Astrocyte (in vitro differentiated cells and primary cell): Measurements from ENCODE around the gene DNAJC5. TPM values are rescaled to one million over a fixed set of nuclear protein-coding genes. Genes with fewer than 3 reads are reported as not detected.

Experiments
- DNase-seq: peaks from one replicate; pipeline ENCODE4 v3.0.0-alpha.2; 2010; ENCODE audit warnings: low read depth
- FAIRE-seq: peaks from 2 replicates; lab custom pipeline; 2011; peaks lifted over from hg19 to GRCh38; lab: Jason Lieb, UNC
- H2AFZ ChIP-seq: 2 replicates; pipeline ENCODE4 v1.6.0; 2012; ENCODE audit warnings: low read depth, low read length, inconsistent platforms
- H3K27ac ChIP-seq: 2 replicates; pipeline ENCODE4 v1.5.1; 2011; ENCODE audit warnings: low read depth, low read length, inconsistent platforms
- H3K27me3 ChIP-seq: 2 replicates; pipeline ENCODE4 v1.6.0; 2011; ENCODE audit warnings: low read length, inconsistent platforms; ENCODE audit not compliant: insufficient read depth
- H3K36me3 ChIP-seq: 2 replicates; pipeline ENCODE4 v1.5.1; 2011; ENCODE audit warnings: low read length, inconsistent platforms; ENCODE audit not compliant: insufficient read depth
- H3K4me1 ChIP-seq: 2 replicates; pipeline ENCODE4 v1.5.1; 2011; ENCODE audit warnings: low read length, inconsistent platforms; ENCODE audit not compliant: insufficient read depth
- H3K4me2 ChIP-seq: 2 replicates; pipeline ENCODE4 v1.6.0; 2012; ENCODE audit warnings: low read length, inconsistent platforms
- H3K4me3 ChIP-seq: 2 replicates; pipeline ENCODE4 v1.5.1; 2011; ENCODE audit warnings: low read depth, mild to moderate bottlenecking, low read length, inconsistent platforms; ENCODE audit not compliant: insufficient read depth
- H3K79me2 ChIP-seq: 2 replicates; pipeline ENCODE4 v1.6.0; 2012; ENCODE audit warnings: mild to moderate bottlenecking, low read length, inconsistent platforms; ENCODE audit not compliant: insufficient read depth
- H3K9ac ChIP-seq: 2 replicates; pipeline ENCODE4 v1.6.0; 2012; ENCODE audit warnings: mild to moderate bottlenecking, low read length, inconsistent platforms
- H3K9me3 ChIP-seq: 2 replicates; pipeline ENCODE4 v1.5.1; 2012; ENCODE audit warnings: low read depth, mild to moderate bottlenecking, low read length, inconsistent platforms; ENCODE audit not compliant: insufficient read depth
- H4K20me1 ChIP-seq: 2 replicates; pipeline ENCODE4 v1.6.0; 2012; ENCODE audit warnings: low read length, inconsistent platforms; ENCODE audit not compliant: insufficient read depth
- H3K27ac Mint-ChIP-seq: one replicate; pipeline ENCODE4 v1.8.0; 2021; ENCODE audit warnings: mild to moderate bottlenecking, mixed read lengths; ENCODE audit not compliant: unreplicated experiment
- H3K27me3 Mint-ChIP-seq: one replicate; pipeline ENCODE4 v1.8.0; 2021; ENCODE audit warnings: low read depth, mixed read lengths; ENCODE audit not compliant: unreplicated experiment
- H3K36me3 Mint-ChIP-seq: one replicate; pipeline ENCODE4 v1.8.0; 2021; ENCODE audit warnings: low read depth, mixed read lengths; ENCODE audit not compliant: unreplicated experiment
- H3K4me1 Mint-ChIP-seq: one replicate; pipeline ENCODE4 v1.8.0; 2021; ENCODE audit warnings: low read depth, mixed read lengths; ENCODE audit not compliant: unreplicated experiment
- H3K4me3 Mint-ChIP-seq: one replicate; pipeline ENCODE4 v1.8.0; 2021; ENCODE audit warnings: mild to moderate bottlenecking, moderate library complexity, mixed read lengths; ENCODE audit not compliant: unreplicated experiment
- H3K9me3 Mint-ChIP-seq: one replicate; pipeline ENCODE4 v1.8.0; 2021; ENCODE audit warnings: mild to moderate bottlenecking, mixed read lengths; ENCODE audit not compliant: unreplicated experiment
- CTCF ChIP-seq: IDR thresholded peaks from 2 replicates; pipeline ENCODE4 v1.5.1; 2011; ENCODE audit warnings: low read depth, mild to moderate bottlenecking, inconsistent platforms, low read length, moderate library complexity; ENCODE audit not compliant: insufficient read depth
- EZH2 ChIP-seq: IDR thresholded peaks from 2 replicates; pipeline ENCODE4 v1.6.1; 2012; ENCODE audit warnings: mild to moderate bottlenecking, low read length, inconsistent platforms; ENCODE audit not compliant: insufficient read depth
- total RNA-seq: library from RNA; stranded (reverse); gene quantifications from 2 replicates; pipeline ENCODE4 v1.2.1, GENCODE V29; 2021

DNAJC5 gene
- total RNA-seq, 1 donor from 2014 or later = 64.6 TPM

- Histone ChIP-seq H3K9ac (no peak overlapping the region), H3K27ac (no peak overlapping the region), H4K20me1 (peaks cover 4% of the 10 kb centered on the region), H3K4me3 (no peak overlapping the region), H3K27me3 (no peaks in the 10 kb centered on the region), H3K9me3 (peaks cover 2% of the 10 kb centered on the region), H3K79me2 (peaks cover 12% of the 10 kb centered on the region), H2AFZ (no peak overlapping the region), H3K4me2 (no peak overlapping the region), H3K36me3 (no peaks in the 10 kb centered on the region), H3K4me1 (peaks cover 30% of the 10 kb centered on the region)
- no peak overlapping the region for H3K27ac Mint-ChIP-seq
- H3K4me3 Mint-ChIP-seq = no peak overlapping the region
- H3K4me1 Mint-ChIP-seq = peaks cover 15% of the 10 kb centered on the region
- H3K9me3 Mint-ChIP-seq = no peaks in the 10 kb centered on the region
- TF ChIP-seq CTCF (no peak), EZH2 (no peak)
- DNase-seq (no peak), FAIRE-seq (no peak)
- H3K36me3 Mint-ChIP-seq = peaks cover 2% of the 10 kb centered on the region
- no peaks in the 10 kb centered on the region for H3K27me3 Mint-ChIP-seq
Measured at GRCh38 chr20:63973160-63973479, 78.2 kb downstream of the DNAJC5 start.

- Mint-ChIP-seq H3K4me1 (peaks cover 17% of the 10 kb centered on the region), H3K36me3 (peaks cover 2% of the 10 kb centered on the region), H3K4me3 (no peak overlapping the region), H3K9me3 (no peaks in the 10 kb centered on the region), H3K27ac (no peak overlapping the region), H3K27me3 (no peaks in the 10 kb centered on the region)
- H3K4me2 ChIP-seq = peak overlapping the region; percentile 84
- peaks cover 33% of the 10 kb centered on the region for H3K4me1 ChIP-seq
- H3K9ac ChIP-seq = peak overlapping the region; percentile 47
- H3K36me3 ChIP-seq = no peaks in the 10 kb centered on the region
- no peak overlapping the region for H3K27ac ChIP-seq
- peak overlapping the region; percentile 40 for H3K4me3 ChIP-seq
- peak; percentile 50 for DNase-seq
- H3K9me3 ChIP-seq = no peaks in the 10 kb centered on the region
- peaks cover 5% of the 10 kb centered on the region for H3K79me2 ChIP-seq
- TF ChIP-seq CTCF (peak; percentile 91), EZH2 (no peak)
- peaks cover 4% of the 10 kb centered on the region for H4K20me1 ChIP-seq
- H2AFZ ChIP-seq = peak overlapping the region; percentile 87
- no peak for FAIRE-seq
- no peaks in the 10 kb centered on the region for H3K27me3 ChIP-seq
Measured at GRCh38 chr20:63973636-63974401, 78.9 kb downstream of the DNAJC5 start.
